Adrenal gland (tissue), 5 donors: Measurements from ENCODE around the gene RHEX.

Experiments
- CTCF ChIP-seq, 6 experiments: fragments of 450-650 bp in 4 of 6; fragments of 200-600 bp in 2 of 6; sonication (generic) in 1 of 6; IDR thresholded peaks; 1 replicate in 5 of 6; 2 replicates in 1 of 6; pipeline versions ENCODE4 v1.5.1 to v1.8.0; 2016 to 2021; ENCODE audit warnings: antibody characterized with exemption in 6 of 6, mild to moderate bottlenecking in 2 of 6, moderate library complexity in 1 of 6
- POLR2A ChIP-seq, 2 donors: fragments of 450-650 bp; IDR thresholded peaks; one replicate each; pipeline ENCODE4 v1.6.1; 2017; ENCODE audit warnings: antibody characterized with exemption in 2 of 2, mild to moderate bottlenecking in 2 of 2, moderate library complexity in 1 of 2
- donor health status: DM: no; HTN: no; CAD: no.

- no peak for TF ChIP-seq CTCF (IDR thresholded peaks at IDR 0.05)
- TF ChIP-seq POLR2A (IDR thresholded peaks at IDR 0.05), result no peak
Measured at GRCh38 chr1:206049293-206049692, 3.7 kb upstream of the RHEX start.
